ENCODE results near the gene H2BK1.

DNA sequence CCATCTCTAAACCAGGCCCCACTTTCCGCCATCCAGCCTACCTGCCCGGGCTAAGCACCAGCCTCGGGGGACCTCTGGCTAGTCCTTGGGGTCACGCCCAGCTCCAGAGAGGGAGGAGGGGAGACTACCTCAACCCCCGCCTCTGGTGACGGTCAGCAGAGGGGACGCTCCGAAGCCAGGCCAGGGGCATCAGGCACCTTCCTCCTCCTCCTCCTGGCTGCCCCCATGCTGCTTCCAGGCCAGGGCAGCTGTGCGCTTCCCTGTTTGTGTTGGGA lies 42.2 kb upstream of the H2BK1 start:
- TF ChIP-seq, protein P1, sequence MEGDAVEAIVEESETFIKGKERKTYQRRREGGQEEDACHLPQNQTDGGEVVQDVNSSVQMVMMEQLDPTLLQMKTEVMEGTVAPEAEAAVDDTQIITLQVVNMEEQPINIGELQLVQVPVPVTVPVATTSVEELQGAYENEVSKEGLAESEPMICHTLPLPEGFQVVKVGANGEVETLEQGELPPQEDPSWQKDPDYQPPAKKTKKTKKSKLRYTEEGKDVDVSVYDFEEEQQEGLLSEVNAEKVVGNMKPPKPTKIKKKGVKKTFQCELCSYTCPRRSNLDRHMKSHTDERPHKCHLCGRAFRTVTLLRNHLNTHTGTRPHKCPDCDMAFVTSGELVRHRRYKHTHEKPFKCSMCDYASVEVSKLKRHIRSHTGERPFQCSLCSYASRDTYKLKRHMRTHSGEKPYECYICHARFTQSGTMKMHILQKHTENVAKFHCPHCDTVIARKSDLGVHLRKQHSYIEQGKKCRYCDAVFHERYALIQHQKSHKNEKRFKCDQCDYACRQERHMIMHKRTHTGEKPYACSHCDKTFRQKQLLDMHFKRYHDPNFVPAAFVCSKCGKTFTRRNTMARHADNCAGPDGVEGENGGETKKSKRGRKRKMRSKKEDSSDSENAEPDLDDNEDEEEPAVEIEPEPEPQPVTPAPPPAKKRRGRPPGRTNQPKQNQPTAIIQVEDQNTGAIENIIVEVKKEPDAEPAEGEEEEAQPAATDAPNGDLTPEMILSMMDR (IDR thresholded peaks at IDR 0.05; ENCODE audit: poor library complexity), result no peak
- TF ChIP-seq EZH2 (IDR thresholded peaks at IDR 0.05; ENCODE audit: borderline replicate concordance) (no peak), EZH2phosphoT487 (IDR thresholded peaks at IDR 0.05; ENCODE audit: low read depth, severe bottlenecking, unreplicated experiment) (no peak)

All from hepatocyte (in vitro differentiated cells).